Epithelial cell of esophagus (primary cell): ENCODE results near the gene ABR.

Source experiments
- DNase-seq: peaks from one replicate; pipeline ENCODE4 v3.0.0; 2010; ENCODE audit warnings: low read depth
- H3K4me3 ChIP-seq: 2 replicates; pipeline ENCODE4 v1.5.1; 2011; ENCODE audit warnings: mild to moderate bottlenecking, low read length, control low read depth
- TF ChIP-seq, protein P1 (sequence below): IDR thresholded peaks from 2 replicates; pipeline ENCODE4 v1.5.1; 2011; ENCODE audit warnings: low read depth, mild to moderate bottlenecking, low read length, control low read depth, inconsistent platforms; ENCODE audit not compliant: insufficient read depth; ENCODE audit errors: missing control alignments

The ABR gene

DNA sequence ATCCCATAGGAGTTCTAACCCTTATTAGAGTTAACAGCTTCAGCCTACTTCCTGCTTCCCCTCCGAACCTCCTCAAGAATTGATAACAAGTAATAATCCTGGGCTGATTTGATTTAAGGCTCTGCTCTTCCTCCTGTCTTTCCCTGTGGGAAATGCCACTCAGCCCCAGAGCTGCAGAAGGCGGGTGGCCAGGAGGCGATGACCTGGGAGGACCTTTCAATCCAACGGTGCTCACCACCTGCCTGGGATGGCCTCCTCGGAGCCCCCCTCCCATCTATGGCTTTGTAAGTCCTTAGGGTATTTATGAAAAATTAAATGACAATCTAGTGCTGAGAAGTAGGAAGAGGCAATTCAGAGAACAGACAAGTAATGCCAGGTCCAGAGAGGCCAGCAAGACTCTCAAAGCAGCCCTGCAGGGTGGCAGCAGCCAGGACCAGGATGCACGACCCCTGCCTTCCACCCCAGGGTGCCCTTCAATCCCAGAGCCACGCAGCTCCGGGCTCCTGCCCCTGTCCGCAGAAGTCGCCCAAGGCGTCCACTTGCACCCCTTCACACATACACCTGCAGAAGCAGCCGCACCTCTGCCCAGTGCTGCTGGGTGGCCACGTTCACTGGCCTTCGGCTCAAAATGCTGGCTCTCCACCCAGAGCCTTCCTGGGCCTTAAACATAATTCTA, 34.3 kb downstream of the ABR start:
- no peak for DNase-seq
- no peak overlapping the region for H3K4me3 ChIP-seq
- TF ChIP-seq, protein P1, sequence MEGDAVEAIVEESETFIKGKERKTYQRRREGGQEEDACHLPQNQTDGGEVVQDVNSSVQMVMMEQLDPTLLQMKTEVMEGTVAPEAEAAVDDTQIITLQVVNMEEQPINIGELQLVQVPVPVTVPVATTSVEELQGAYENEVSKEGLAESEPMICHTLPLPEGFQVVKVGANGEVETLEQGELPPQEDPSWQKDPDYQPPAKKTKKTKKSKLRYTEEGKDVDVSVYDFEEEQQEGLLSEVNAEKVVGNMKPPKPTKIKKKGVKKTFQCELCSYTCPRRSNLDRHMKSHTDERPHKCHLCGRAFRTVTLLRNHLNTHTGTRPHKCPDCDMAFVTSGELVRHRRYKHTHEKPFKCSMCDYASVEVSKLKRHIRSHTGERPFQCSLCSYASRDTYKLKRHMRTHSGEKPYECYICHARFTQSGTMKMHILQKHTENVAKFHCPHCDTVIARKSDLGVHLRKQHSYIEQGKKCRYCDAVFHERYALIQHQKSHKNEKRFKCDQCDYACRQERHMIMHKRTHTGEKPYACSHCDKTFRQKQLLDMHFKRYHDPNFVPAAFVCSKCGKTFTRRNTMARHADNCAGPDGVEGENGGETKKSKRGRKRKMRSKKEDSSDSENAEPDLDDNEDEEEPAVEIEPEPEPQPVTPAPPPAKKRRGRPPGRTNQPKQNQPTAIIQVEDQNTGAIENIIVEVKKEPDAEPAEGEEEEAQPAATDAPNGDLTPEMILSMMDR = no peak

DNA sequence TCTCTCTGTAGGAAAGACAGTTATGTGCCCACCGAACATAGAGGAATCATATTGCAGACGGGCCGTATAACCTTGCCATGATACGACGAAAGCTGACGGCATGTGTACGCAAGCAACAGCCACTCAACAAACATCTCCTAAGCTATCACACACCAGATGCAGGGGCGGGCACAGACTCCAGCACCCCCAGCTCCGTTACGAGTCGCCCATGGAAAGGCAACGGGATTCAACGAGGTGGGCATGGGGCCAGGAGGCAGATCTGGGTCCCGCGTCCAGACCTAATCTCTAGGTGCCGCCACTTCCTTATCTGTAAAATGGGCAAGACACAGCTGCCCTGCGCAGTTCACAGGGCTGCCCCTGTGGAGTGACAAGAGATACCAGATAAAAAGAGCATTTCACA, 35.6 kb downstream of the ABR start:
- no peak for DNase-seq
- H3K4me3 ChIP-seq = no peak overlapping the region
- TF ChIP-seq, protein P1 = no peak

DNA sequence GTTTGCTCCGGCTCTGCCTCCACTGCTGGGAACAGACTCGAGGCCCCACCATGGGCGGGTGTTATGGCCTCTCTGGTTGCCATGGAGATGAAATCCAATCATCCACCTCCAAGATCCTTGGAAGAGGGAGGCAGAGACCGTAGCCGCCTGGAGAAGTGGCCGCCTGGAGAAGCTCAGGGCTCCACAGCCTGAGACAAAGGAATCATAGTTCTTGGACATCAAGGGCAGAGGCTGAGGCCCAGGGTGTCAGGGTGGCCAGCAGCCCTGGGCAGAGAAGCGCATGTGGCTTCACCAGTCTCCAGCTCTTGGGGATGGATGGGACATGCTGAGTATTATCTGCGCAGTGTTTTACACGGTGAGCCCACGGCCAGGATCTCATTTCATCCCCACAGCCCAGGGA, 36.2 kb downstream of the ABR start:
- no peak for DNase-seq
- TF ChIP-seq, protein P1 = no peak
- H3K4me3 ChIP-seq = no peak overlapping the region

DNA sequence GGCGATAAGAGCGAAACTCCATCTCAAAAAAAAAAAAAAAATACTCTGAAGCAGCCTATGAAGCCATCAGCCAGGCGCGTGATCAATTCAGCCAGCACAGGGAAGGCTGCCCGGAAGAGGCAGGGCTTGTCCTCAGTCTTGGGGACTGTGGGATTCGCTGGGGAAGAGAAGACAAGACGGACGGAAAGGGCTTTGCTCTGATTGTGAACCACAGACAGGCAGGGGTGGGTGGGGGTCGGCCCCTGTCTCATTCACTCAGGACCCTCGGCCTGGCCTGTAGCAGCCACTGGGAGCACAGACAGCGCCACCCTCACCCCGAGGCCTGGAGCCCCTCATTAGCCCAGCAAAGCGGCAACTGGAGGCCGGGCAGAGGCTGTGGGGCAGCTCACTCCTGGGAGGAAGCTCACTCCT, 37.2 kb downstream of the ABR start:
- no peak overlapping the region for H3K4me3 ChIP-seq
- DNase-seq = no peak
- TF ChIP-seq, protein P1 = no peak

DNA sequence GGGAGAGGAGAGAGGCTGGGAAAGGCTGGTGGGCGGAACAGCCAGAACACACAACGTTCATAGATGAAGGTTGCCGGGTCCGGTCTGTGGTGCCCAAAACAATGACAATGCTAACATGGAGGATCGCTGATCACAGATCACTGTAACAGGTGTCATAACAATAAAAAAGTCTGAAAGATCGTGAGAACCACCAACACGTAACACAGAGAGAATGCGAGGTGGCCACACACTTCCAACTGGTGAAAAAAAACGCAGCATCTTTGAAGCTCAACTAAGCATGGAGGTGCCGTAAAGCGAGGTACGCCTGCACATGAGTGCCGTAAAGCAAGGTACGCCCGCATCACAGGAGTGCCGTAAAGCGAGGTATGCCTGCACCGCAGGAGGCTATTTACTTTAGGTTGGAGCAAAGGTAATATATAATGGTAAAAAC, 42.3 kb downstream of the ABR start:
- peak; percentile 51 for DNase-seq

DNA sequence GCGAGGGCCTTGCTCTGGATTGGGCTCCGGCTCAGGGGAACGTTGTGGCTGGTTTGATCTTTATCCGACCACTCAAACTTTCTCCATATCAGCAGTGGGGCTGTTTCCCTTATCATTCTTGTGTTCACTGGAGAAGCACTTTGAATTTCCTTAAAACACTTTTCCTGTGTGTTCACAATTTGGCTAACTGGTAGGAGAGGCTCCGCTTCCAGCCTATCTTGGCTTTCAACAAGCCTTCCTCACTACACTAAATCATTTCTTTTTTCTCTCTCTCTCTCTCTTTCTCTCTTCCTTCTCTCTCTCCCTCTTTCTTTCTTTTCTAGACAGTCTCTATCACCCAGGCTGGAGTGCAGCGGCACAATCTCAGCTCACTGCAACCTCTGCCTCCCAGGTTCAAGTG, 43.0 kb downstream of the ABR start:
- no peak for DNase-seq
- H3K4me3 ChIP-seq = no peak overlapping the region
- TF ChIP-seq, protein P1 = no peak

More for the DNA sequence above, 42.3 kb downstream of the ABR start:
- H3K4me3 ChIP-seq = no peak overlapping the region
- TF ChIP-seq, protein P1 = no peak

DNA sequence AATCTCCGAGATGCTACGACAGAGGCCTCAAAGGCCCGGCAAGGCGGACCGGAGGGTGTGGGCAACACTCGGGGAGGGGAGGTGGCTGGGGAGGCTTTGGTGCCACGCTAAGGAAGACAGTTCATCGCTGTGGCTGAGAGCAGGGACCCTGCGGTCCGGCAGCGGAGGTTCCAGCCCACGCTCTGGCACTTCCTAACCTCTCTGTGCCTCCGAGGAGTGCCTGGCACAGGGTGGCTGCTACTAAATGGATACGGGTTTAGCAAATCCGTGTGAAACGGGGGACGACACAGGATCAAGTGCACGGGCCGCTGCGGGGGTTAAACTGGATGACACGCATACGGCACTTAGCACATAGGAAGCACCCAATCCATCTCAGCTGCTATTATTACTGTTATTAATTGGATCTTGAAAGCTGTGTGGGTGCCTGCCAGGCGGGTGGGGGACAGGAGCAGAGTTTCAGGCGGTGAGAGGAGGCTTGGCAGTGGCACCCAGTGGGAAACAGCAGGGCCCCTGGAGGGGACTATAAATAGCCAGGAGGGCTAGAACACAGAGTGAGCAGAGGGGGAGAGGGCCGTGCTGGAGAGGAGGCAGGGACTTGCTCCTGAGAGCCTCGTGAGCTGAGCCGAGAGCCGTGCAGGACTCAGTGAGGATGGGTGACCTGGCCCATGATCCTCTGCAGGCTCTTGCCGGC, 45.0 kb downstream of the ABR start:
- H3K4me3 ChIP-seq = no peak overlapping the region
- no peak for DNase-seq
- TF ChIP-seq, protein P1 = no peak
